HepG2 (cell line): ENCODE results near the gene NF2. TPM values are rescaled to one million over a fixed set of nuclear protein-coding genes. Genes with fewer than 3 reads are reported as not detected.
A peak's percentile ranks its signal among the peaks of the same experiment; 100 is the strongest.

Experiments
- ATF1 ChIP-seq: IDR thresholded peaks from 2 replicates; pipeline ENCODE4 v1.6.1; 2016; ENCODE audit warnings: mild to moderate bottlenecking, control low read depth
- CC2D1A ChIP-seq: sonication (generic); formaldehyde crosslinking; IDR thresholded peaks from 2 replicates; pipeline ENCODE4 v1.8.1; 2023; ENCODE audit warnings: mild to moderate bottlenecking, missing genetic modification reagents
- CTCF ChIP-seq: sonication (generic); formaldehyde crosslinking; IDR thresholded peaks from 2 replicates; pipeline ENCODE4 v1.5.0; 2020; ENCODE audit warnings: mild to moderate bottlenecking, missing genetic modification reagents, moderate library complexity
- GATAD1 ChIP-seq: IDR thresholded peaks from 2 replicates; pipeline ENCODE4 v1.6.1; 2016; ENCODE audit warnings: missing genetic modification reagents, missing compliant biosample characterization
- GATAD2A ChIP-seq: IDR thresholded peaks from 2 replicates; pipeline ENCODE4 v1.6.1; 2016
- HES4 ChIP-seq: sonication (generic); formaldehyde crosslinking; IDR thresholded peaks from 2 replicates; pipeline ENCODE4 v1.9.0; 2021; ENCODE audit warnings: mild to moderate bottlenecking, missing genetic modification reagents, borderline replicate concordance
- NCOA5 ChIP-seq: sonication (generic); formaldehyde crosslinking; IDR thresholded peaks from 2 replicates; pipeline ENCODE4 v1.4.0; 2020; ENCODE audit warnings: missing genetic modification reagents
- NFKB2 ChIP-seq: sonication (generic); formaldehyde crosslinking; IDR thresholded peaks from 2 replicates; pipeline ENCODE4 v1.4.0; 2020; ENCODE audit warnings: missing genetic modification reagents, borderline replicate concordance
- PITX1 ChIP-seq: sonication (generic); formaldehyde crosslinking; IDR thresholded peaks from 2 replicates; pipeline ENCODE4 v1.5.1; 2020; ENCODE audit warnings: mild to moderate bottlenecking, missing genetic modification reagents
- POLR2A ChIP-seq, 2 experiments: IDR thresholded peaks; 2 replicates each; pipeline ENCODE4 v1.6.1; 2011; ENCODE audit warnings: low read depth in 2 of 2, low read length in 2 of 2, mild to moderate bottlenecking in 1 of 2, moderate library complexity in 1 of 2; ENCODE audit not compliant: insufficient read depth in 1 of 2
- SRSF4 ChIP-seq: fragments of 200-400 bp; formaldehyde crosslinking; IDR thresholded peaks from one replicate; pipeline ENCODE4 v1.6.1; 2018; ENCODE audit warnings: mild to moderate bottlenecking, low read depth, low read length, moderate library complexity; ENCODE audit not compliant: poor library complexity, severe bottlenecking
- TBX3 ChIP-seq: fragments of 450-650 bp; IDR thresholded peaks from 2 replicates; pipeline ENCODE4 v1.6.1; 2017; ENCODE audit warnings: antibody characterized with exemption, mild to moderate bottlenecking, inconsistent platforms, borderline replicate concordance
- YEATS4 ChIP-seq: sonication (generic); formaldehyde crosslinking; IDR thresholded peaks from 2 replicates; pipeline ENCODE4 v1.4.0; 2020; ENCODE audit warnings: missing genetic modification reagents, borderline replicate concordance
- ZBTB43 ChIP-seq: sonication (generic); formaldehyde crosslinking; conservative IDR thresholded peaks from 2 replicates; pipeline ENCODE4 v1.4.0; 2020; ENCODE audit warnings: missing genetic modification reagents
- ZFP37 ChIP-seq: sonication (generic); formaldehyde crosslinking; IDR thresholded peaks from 2 replicates; pipeline ENCODE4 v1.4.0; 2020; ENCODE audit warnings: missing genetic modification reagents, borderline replicate concordance
- ZFX ChIP-seq: sonication (generic); formaldehyde crosslinking; IDR thresholded peaks from 2 replicates; pipeline ENCODE4 v1.4.0; 2020; ENCODE audit warnings: mild to moderate bottlenecking, low read depth, missing genetic modification reagents, moderate library complexity
- ZNF160 ChIP-seq: sonication (generic); formaldehyde crosslinking; IDR thresholded peaks from 2 replicates; pipeline ENCODE4 v1.8.0; 2022; ENCODE audit warnings: mild to moderate bottlenecking, inconsistent platforms, missing genetic modification reagents
- ZNF256 ChIP-seq: sonication (generic); formaldehyde crosslinking; conservative IDR thresholded peaks from 2 replicates; pipeline ENCODE4 v1.4.0; 2020; ENCODE audit warnings: missing genetic modification reagents
- ZNF274 ChIP-seq: sonication (generic); formaldehyde crosslinking; IDR thresholded peaks from 2 replicates; pipeline ENCODE4 v1.5.1; 2020; ENCODE audit warnings: mild to moderate bottlenecking, missing genetic modification reagents
- ZNF333 ChIP-seq: sonication (generic); formaldehyde crosslinking; IDR thresholded peaks from 2 replicates; pipeline ENCODE4 v1.4.0; 2020; ENCODE audit warnings: mild to moderate bottlenecking, missing genetic modification reagents, borderline replicate concordance
- ZNF564 ChIP-seq: sonication (generic); formaldehyde crosslinking; IDR thresholded peaks from 2 replicates; pipeline ENCODE4 v1.8.1; 2023; ENCODE audit warnings: mild to moderate bottlenecking, missing genetic modification reagents
- ZNF720 ChIP-seq: sonication (generic); formaldehyde crosslinking; IDR thresholded peaks from 2 replicates; pipeline ENCODE4 v1.4.0; 2020; ENCODE audit warnings: missing genetic modification reagents
- ZNF746 ChIP-seq: sonication (generic); formaldehyde crosslinking; IDR thresholded peaks from 2 replicates; pipeline ENCODE4 v1.8.0; 2022; ENCODE audit warnings: mild to moderate bottlenecking, missing genetic modification reagents
- ZNF781 ChIP-seq: sonication (generic); formaldehyde crosslinking; IDR thresholded peaks from 2 replicates; pipeline ENCODE4 v1.5.1; 2020; ENCODE audit warnings: borderline replicate concordance, mild to moderate bottlenecking, missing genetic modification reagents; ENCODE audit errors: not compliant biosample characterization
- ZSCAN21 ChIP-seq: sonication (generic); formaldehyde crosslinking; IDR thresholded peaks from 2 replicates; pipeline ENCODE4 v1.8.0; 2022; ENCODE audit warnings: mild to moderate bottlenecking, missing genetic modification reagents, moderate library complexity, borderline replicate concordance
- polyA plus RNA-seq, 8 experiments: library from polyadenylated mRNA; depleted of rRNA in 3 of 8; stranded (reverse) in 7 of 8; unstranded in 1 of 8; fragments of >200 nt; fragmentation: Illumina TruSeq in 4 of 8; extraction: Trizol in 4 of 8; gene quantifications; 2 replicates each; pipeline versions ENCODE4 v1.2.1 to v1.2.3, GENCODE V29; 2011 to 2016; ENCODE audit warnings: low read depth in 4 of 8, missing spikeins in 1 of 8, mixed read lengths in 1 of 8; ENCODE audit not compliant: insufficient read depth in 1 of 8
- total RNA-seq, 5 experiments: library from RNA; depleted of rRNA; stranded (reverse); fragments of >200 nt; fragmentation: Illumina TruSeq; extraction: Trizol; gene quantifications; 2 replicates each; pipeline ENCODE4 v1.2.3, GENCODE V29; 2016; ENCODE audit warnings: low read depth in 1 of 5
- TF ChIP-seq, protein P1 (sequence below): IDR thresholded peaks from 2 replicates; pipeline ENCODE4 v1.6.1; 2018; ENCODE audit warnings: missing genetic modification reagents, mild to moderate bottlenecking, missing compliant biosample characterization

Gene NF2
- total and polyA plus RNA-seq, 2 of the 13 experiments (the other 11 are each of a cell fraction or from before 2014, with no cell fraction given) = 9.3 to 33.3 TPM

- TF ChIP-seq YEATS4 (CRISPR knock-in tag) (peak; percentile 97), POLR2A (IDR thresholded peaks at IDR 0.05; ENCODE audit: insufficient read depth in 1 of 2, low read depth in 2 of 2, low read length in 2 of 2) (peak; percentile 96 to 99), ZBTB43 (CRISPR knock-in tag) (peak; percentile 49), SRSF4 (no peak), ZNF720 (CRISPR knock-in tag) (no peak), ATF1 (no peak), ZNF160 (CRISPR knock-in tag) (peak; percentile 49; the same call in 1 of the 2 replicates), PITX1 (CRISPR knock-in tag) (peak; percentile 73), ZFX (peak; percentile 98), TBX3 (no peak), GATAD1 (CRISPR knock-in tag) (peak; percentile 64; the same call in 1 of the 2 replicates), ZSCAN21 (CRISPR knock-in tag) (no peak; the same call in 1 of the 2 replicates), ZFP37 (CRISPR knock-in tag) (no peak), ZNF564 (CRISPR knock-in tag) (0 out of 2 replicates have a peak, but pooled peaks have one; percentile 68), NCOA5 (CRISPR knock-in tag) (no peak), ZNF746 (CRISPR knock-in tag) (peak; percentile 63; the same call in 1 of the 2 replicates), ZNF256 (CRISPR knock-in tag) (no peak), HES4 (CRISPR knock-in tag) (0 out of 2 replicates have a peak, but pooled peaks have one; percentile 76), ZNF333 (CRISPR knock-in tag) (peak; percentile 75; the same call in 1 of the 2 replicates), CTCF (peak; percentile 35), GATAD2A (CRISPR knock-in tag) (peak; percentile 89), ZNF781 (CRISPR knock-in tag) (peak; percentile 93), NFKB2 (peak; percentile 82; the same call in 1 of the 2 replicates), ZNF274 (CRISPR knock-in tag) (peak; percentile 79; the same call in 1 of the 2 replicates), CC2D1A (CRISPR knock-in tag) (no peak)
- TF ChIP-seq, protein P1, sequence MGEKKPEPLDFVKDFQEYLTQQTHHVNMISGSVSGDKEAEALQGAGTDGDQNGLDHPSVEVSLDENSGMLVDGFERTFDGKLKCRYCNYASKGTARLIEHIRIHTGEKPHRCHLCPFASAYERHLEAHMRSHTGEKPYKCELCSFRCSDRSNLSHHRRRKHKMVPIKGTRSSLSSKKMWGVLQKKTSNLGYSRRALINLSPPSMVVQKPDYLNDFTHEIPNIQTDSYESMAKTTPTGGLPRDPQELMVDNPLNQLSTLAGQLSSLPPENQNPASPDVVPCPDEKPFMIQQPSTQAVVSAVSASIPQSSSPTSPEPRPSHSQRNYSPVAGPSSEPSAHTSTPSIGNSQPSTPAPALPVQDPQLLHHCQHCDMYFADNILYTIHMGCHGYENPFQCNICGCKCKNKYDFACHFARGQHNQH = peak; percentile 82
Measured at GRCh38 chr22:29580200-29580810, 23.1 kb upstream of the NF2 start (continued).
